Karpas-422 (cell line): ENCODE results near the gene SUMF1. TPM values are rescaled to one million over a fixed set of nuclear protein-coding genes. Genes with fewer than 3 reads are reported as not detected.

ENCODE experiments used
- DNase-seq: peaks from one replicate; pipeline ENCODE4 v3.0.0-alpha.2; 2015
- H2AFZ ChIP-seq: fragments of 200-600 bp; sonication (generic); 2 replicates; pipeline ENCODE4 v1.6.1; 2014; ENCODE audit warnings: antibody characterized with exemption, low read length, mixed read lengths
- H3K27ac ChIP-seq: fragments of 200-600 bp; sonication (generic); 2 replicates; pipeline ENCODE4 v1.5.1; 2014; ENCODE audit warnings: mild to moderate bottlenecking, low read length, moderate library complexity
- H3K27me3 ChIP-seq: fragments of 200-600 bp; sonication (generic); 2 replicates; pipeline ENCODE4 v1.6.1; 2014; ENCODE audit warnings: low read length, mixed read lengths
- H3K36me3 ChIP-seq: fragments of 200-600 bp; sonication (generic); 2 replicates; pipeline ENCODE4 v1.6.1; 2014; ENCODE audit warnings: low read length, mixed read lengths; ENCODE audit not compliant: insufficient read depth
- H3K4me1 ChIP-seq: fragments of 200-600 bp; sonication (generic); 2 replicates; pipeline ENCODE4 v1.6.1; 2014; ENCODE audit warnings: mild to moderate bottlenecking, low read length, mixed read lengths
- H3K4me2 ChIP-seq: fragments of 200-600 bp; sonication (generic); 2 replicates; pipeline ENCODE4 v1.6.1; 2014; ENCODE audit warnings: low read length, low read depth, mild to moderate bottlenecking; ENCODE audit not compliant: poor library complexity, severe bottlenecking
- H3K4me3 ChIP-seq: fragments of 200-600 bp; sonication (generic); 2 replicates; pipeline ENCODE4 v1.5.1; 2014; ENCODE audit warnings: mild to moderate bottlenecking, antibody characterized with exemption, low read length, mixed read lengths
- H3K79me2 ChIP-seq: fragments of 200-600 bp; sonication (generic); 2 replicates; pipeline ENCODE4 v1.6.1; 2014; ENCODE audit warnings: mild to moderate bottlenecking, low read length, mixed read lengths
- H3K9ac ChIP-seq: fragments of 200-600 bp; sonication (generic); 2 replicates; pipeline ENCODE4 v1.6.0; 2014; ENCODE audit warnings: low read length
- H3K9me2 ChIP-seq: fragments of 200-600 bp; sonication (generic), shearing (Covaris generic); replicated peaks from 2 replicates; pipeline ENCODE4 v1.6.0; 2014; ENCODE audit warnings: mild to moderate bottlenecking, low read length, moderate library complexity; ENCODE audit not compliant: insufficient read depth
- H3K9me3 ChIP-seq: fragments of 300-700, 200-600 bp; sonication (generic); 2 replicates; pipeline ENCODE4 v1.6.1; 2014; ENCODE audit warnings: low read length, mixed read lengths
- H4K20me1 ChIP-seq: fragments of 200-600 bp; sonication (generic); 2 replicates; pipeline ENCODE4 v1.6.1; 2014; ENCODE audit warnings: mild to moderate bottlenecking, antibody characterized with exemption, low read length, low read depth; ENCODE audit not compliant: insufficient read depth
- total RNA-seq: library from RNA; depleted of rRNA; stranded (reverse); fragments of >200 nt; shearing (Covaris generic); gene quantifications from 2 replicates; pipeline ENCODE4 v1.2.3, GENCODE V29; 2014; ENCODE audit warnings: low replicate concordance

SUMF1 gene
- total RNA-seq, 1 experiment from 2014 or later: 13.5 TPM

GRCh38 chr3:4410606-4411005 lies 56.5 kb downstream of the SUMF1 start:
- Histone ChIP-seq H2AFZ (no peak overlapping the region), H3K4me1 (no peaks in the 10 kb centered on the region), H3K9me2 (no peaks in the 10 kb centered on the region), H4K20me1 (no peaks in the 10 kb centered on the region), H3K9ac (no peak overlapping the region), H3K36me3 (no peaks in the 10 kb centered on the region), H3K4me3 (no peak overlapping the region), H3K9me3 (no peaks in the 10 kb centered on the region), H3K27me3 (no peaks in the 10 kb centered on the region), H3K27ac (no peak overlapping the region), H3K4me2 (no peak overlapping the region), H3K79me2 (no peaks in the 10 kb centered on the region)
- DNase-seq: no peak

- Histone ChIP-seq H3K27ac (no peak overlapping the region), H3K9ac (no peak overlapping the region), H3K4me1 (no peaks in the 10 kb centered on the region), H3K9me3 (no peaks in the 10 kb centered on the region), H3K9me2 (no peaks in the 10 kb centered on the region), H2AFZ (no peak overlapping the region), H4K20me1 (no peaks in the 10 kb centered on the region), H3K36me3 (no peaks in the 10 kb centered on the region), H3K4me2 (no peak overlapping the region), H3K4me3 (no peak overlapping the region), H3K79me2 (no peaks in the 10 kb centered on the region), H3K27me3 (no peaks in the 10 kb centered on the region)
- DNase-seq: no peak
Measured at GRCh38 chr3:4409971-4410573, 57.0 kb downstream of the SUMF1 start.

- Histone ChIP-seq H3K27ac (no peak overlapping the region), H3K9me3 (no peaks in the 10 kb centered on the region), H2AFZ (no peak overlapping the region), H3K4me2 (no peak overlapping the region), H3K4me1 (no peaks in the 10 kb centered on the region), H3K79me2 (no peaks in the 10 kb centered on the region), H3K9me2 (no peaks in the 10 kb centered on the region), H3K9ac (no peak overlapping the region), H4K20me1 (no peaks in the 10 kb centered on the region), H3K36me3 (no peaks in the 10 kb centered on the region), H3K4me3 (no peak overlapping the region), H3K27me3 (no peaks in the 10 kb centered on the region)
- DNase-seq: no peak
Measured at GRCh38 chr3:4409415-4409814, 57.7 kb downstream of the SUMF1 start.

DNA sequence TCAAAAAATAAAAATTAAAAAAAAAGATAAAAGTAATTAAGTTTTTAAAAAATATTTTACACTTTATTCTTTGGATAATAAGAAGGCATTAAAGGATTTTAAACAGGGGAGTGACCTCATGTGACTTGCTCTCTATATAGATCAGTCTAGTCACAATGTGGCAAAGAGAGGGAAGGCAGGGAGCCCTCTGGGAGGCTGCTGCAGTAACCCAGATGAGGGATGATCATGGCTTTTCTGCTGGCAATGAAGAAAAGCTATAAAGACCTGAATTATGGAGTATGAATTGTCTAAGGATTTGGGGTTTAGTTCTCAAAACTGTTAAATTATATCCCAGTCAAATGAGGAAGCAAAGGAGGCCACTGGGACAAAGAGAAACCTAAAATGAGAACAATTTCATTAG lies 58.1 kb downstream of the SUMF1 start:
- no peaks in the 10 kb centered on the region for H3K79me2 ChIP-seq
- no peak overlapping the region for H3K4me2 ChIP-seq

GRCh38 chr3:4407941-4408340 lies 59.1 kb downstream of the SUMF1 start:
- no peak for DNase-seq
- Histone ChIP-seq H2AFZ (no peak overlapping the region), H3K4me1 (no peaks in the 10 kb centered on the region), H3K9me2 (no peaks in the 10 kb centered on the region), H3K9ac (no peak overlapping the region), H3K4me3 (no peak overlapping the region), H3K79me2 (no peaks in the 10 kb centered on the region), H3K27ac (no peak overlapping the region), H3K9me3 (no peaks in the 10 kb centered on the region), H3K36me3 (no peaks in the 10 kb centered on the region), H4K20me1 (no peaks in the 10 kb centered on the region), H3K27me3 (no peaks in the 10 kb centered on the region), H3K4me2 (no peak overlapping the region)

More for the DNA sequence above, 58.1 kb downstream of the SUMF1 start:
- Histone ChIP-seq H3K9me3 (no peaks in the 10 kb centered on the region), H3K36me3 (no peaks in the 10 kb centered on the region), H3K4me1 (no peaks in the 10 kb centered on the region), H3K27me3 (no peaks in the 10 kb centered on the region), H3K9ac (no peak overlapping the region), H3K4me3 (no peak overlapping the region), H3K9me2 (no peaks in the 10 kb centered on the region), H2AFZ (no peak overlapping the region), H3K27ac (no peak overlapping the region), H4K20me1 (no peaks in the 10 kb centered on the region)
- no peak for DNase-seq

GRCh38 chr3:4406746-4407568 lies 60.1 kb downstream of the SUMF1 start:
- H4K20me1 ChIP-seq: no peaks in the 10 kb centered on the region
- H3K79me2 ChIP-seq: no peaks in the 10 kb centered on the region
- no peaks in the 10 kb centered on the region for H3K27me3 ChIP-seq
- no peak overlapping the region for H3K4me2 ChIP-seq
- no peak overlapping the region for H3K4me3 ChIP-seq
- no peaks in the 10 kb centered on the region for H3K4me1 ChIP-seq
- H3K9me3 ChIP-seq: no peaks in the 10 kb centered on the region
- H2AFZ ChIP-seq: no peak overlapping the region
- H3K9me2 ChIP-seq: no peaks in the 10 kb centered on the region
- no peak for DNase-seq
- no peak overlapping the region for H3K9ac ChIP-seq
- H3K27ac ChIP-seq: no peak overlapping the region
- no peaks in the 10 kb centered on the region for H3K36me3 ChIP-seq

- H2AFZ ChIP-seq: no peak overlapping the region
- H3K27me3 ChIP-seq: no peaks in the 10 kb centered on the region
- no peaks in the 10 kb centered on the region for H4K20me1 ChIP-seq
- H3K4me1 ChIP-seq: no peaks in the 10 kb centered on the region
- H3K9me3 ChIP-seq: no peaks in the 10 kb centered on the region
- H3K36me3 ChIP-seq: no peaks in the 10 kb centered on the region
- H3K4me2 ChIP-seq: no peak overlapping the region
- H3K27ac ChIP-seq: no peak overlapping the region
- no peaks in the 10 kb centered on the region for H3K79me2 ChIP-seq
- H3K9me2 ChIP-seq: no peaks in the 10 kb centered on the region
- H3K9ac ChIP-seq: no peak overlapping the region
- no peak for DNase-seq
- H3K4me3 ChIP-seq: no peak overlapping the region
Measured at GRCh38 chr3:4404881-4405280, 62.2 kb downstream of the SUMF1 start.

DNA sequence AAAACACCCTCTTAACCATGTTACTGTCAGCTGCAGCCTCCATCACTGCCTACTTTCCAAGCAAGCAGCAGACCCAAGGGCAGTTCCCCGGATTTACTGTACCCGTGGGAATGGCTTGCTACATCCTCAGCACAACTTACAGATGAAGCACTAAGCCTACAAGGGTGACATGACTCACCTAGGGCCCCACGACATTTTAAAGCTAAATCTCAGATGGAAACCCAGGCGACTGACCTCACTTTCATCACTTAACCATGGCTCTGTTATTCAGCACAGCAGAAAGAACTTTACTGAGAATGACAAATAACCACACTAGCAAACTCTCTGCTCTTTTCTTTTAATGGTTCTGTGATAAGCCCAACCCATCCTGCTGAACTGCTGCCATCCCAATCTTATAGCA lies 65.6 kb downstream of the SUMF1 start:
- Histone ChIP-seq H2AFZ (no peak overlapping the region), H3K4me2 (no peak overlapping the region)

More for the DNA sequence above, 65.6 kb downstream of the SUMF1 start:
- no peaks in the 10 kb centered on the region for H3K4me1 ChIP-seq
- no peaks in the 10 kb centered on the region for H3K36me3 ChIP-seq
- no peaks in the 10 kb centered on the region for H3K9me2 ChIP-seq
- no peak overlapping the region for H3K4me3 ChIP-seq
- H3K27ac ChIP-seq: no peak overlapping the region
- no peaks in the 10 kb centered on the region for H3K79me2 ChIP-seq
- no peak for DNase-seq
- H3K9ac ChIP-seq: no peak overlapping the region
- no peaks in the 10 kb centered on the region for H3K9me3 ChIP-seq
- H3K27me3 ChIP-seq: no peaks in the 10 kb centered on the region
- no peaks in the 10 kb centered on the region for H4K20me1 ChIP-seq
